NCI-H524 (cell line): ENCODE measurements around the gene GJB3.
"Not testable (repeated sequence)": the region's sequence is repeated elsewhere in the genome, so short reads cannot be mapped to it uniquely, and the experiment has no call there.

Experiments
- DNase-seq, 2 experiments: peaks; one replicate each; lab custom pipeline; 2025; lab: John Stamatoyannopoulos, UW

GJB3 gene

GRCh38 chr1:34761176-34761761, 19.7 kb upstream of the GJB3 start:
- DNase-seq = no peak

GRCh38 chr1:34761776-34762307, 19.2 kb upstream of the GJB3 start:
- no peak for DNase-seq

GRCh38 chr1:34762474-34763141, 18.4 kb upstream of the GJB3 start:
- DNase-seq = no peak

- no peak for DNase-seq
These were observed 17.8 kb upstream of the GJB3 start for GRCh38 chr1:34763142-34763781.

- no peak for DNase-seq
These were observed 12.2 kb upstream of the GJB3 start for GRCh38 chr1:34768856-34769255.

GRCh38 chr1:34770891-34771504, 10.0 kb upstream of the GJB3 start:
- DNase-seq = no peak

- DNase-seq = no peak
These were observed 9.2 kb upstream of the GJB3 start for GRCh38 chr1:34771573-34772371.

GRCh38 chr1:34773114-34773513, 7.9 kb upstream of the GJB3 start:
- not testable (repeated sequence) for DNase-seq

- no peak for DNase-seq
These were observed 6.1 kb upstream of the GJB3 start for GRCh38 chr1:34774957-34775356.

GRCh38 chr1:34776911-34777310, 4.1 kb upstream of the GJB3 start:
- no peak for DNase-seq

GRCh38 chr1:34777519-34778321, 3.3 kb upstream of the GJB3 start:
- no peak for DNase-seq

- no peak for DNase-seq
These were observed 2.6 kb upstream of the GJB3 start for GRCh38 chr1:34778381-34778780.

- DNase-seq = no peak
These were observed 2.0 kb upstream of the GJB3 start for GRCh38 chr1:34779005-34779404.

- DNase-seq = no peak
These were observed 1.5 kb upstream of the GJB3 start for GRCh38 chr1:34779526-34779925.

- no peak for DNase-seq
These were observed 1.1 kb upstream of the GJB3 start for GRCh38 chr1:34779962-34780361.

GRCh38 chr1:34780528-34780927, 486 bp upstream of the GJB3 start:
- DNase-seq = no peak

GRCh38 chr1:34781844-34782391, 904 bp downstream of the GJB3 start:
- peak in 1 of 2 experiments; percentile 16 for DNase-seq

- DNase-seq = no peak
These were observed 3.8 kb downstream of the GJB3 start for GRCh38 chr1:34784751-34785221.

GRCh38 chr1:34785231-34785874, 4.3 kb downstream of the GJB3 start:
- DNase-seq = no peak

- DNase-seq = no peak
These were observed 5.0 kb downstream of the GJB3 start for GRCh38 chr1:34785875-34786470.
